GM19025 (cell line): Measurements from ENCODE around the gene LYRM4.
"Not testable (repeated sequence)": the region's sequence is repeated elsewhere in the genome, so short reads cannot be mapped to it uniquely, and the experiment has no call there.

ENCODE experiments used
- ATAC-seq: cut with Tn5 transposase; IDR thresholded peaks from one replicate; pipeline ENCODE4 v1.9.1; 2021; ENCODE audit warnings: mild to moderate bottlenecking, low read depth, moderate library complexity; ENCODE audit not compliant: unreplicated experiment

LYRM4 gene

DNA sequence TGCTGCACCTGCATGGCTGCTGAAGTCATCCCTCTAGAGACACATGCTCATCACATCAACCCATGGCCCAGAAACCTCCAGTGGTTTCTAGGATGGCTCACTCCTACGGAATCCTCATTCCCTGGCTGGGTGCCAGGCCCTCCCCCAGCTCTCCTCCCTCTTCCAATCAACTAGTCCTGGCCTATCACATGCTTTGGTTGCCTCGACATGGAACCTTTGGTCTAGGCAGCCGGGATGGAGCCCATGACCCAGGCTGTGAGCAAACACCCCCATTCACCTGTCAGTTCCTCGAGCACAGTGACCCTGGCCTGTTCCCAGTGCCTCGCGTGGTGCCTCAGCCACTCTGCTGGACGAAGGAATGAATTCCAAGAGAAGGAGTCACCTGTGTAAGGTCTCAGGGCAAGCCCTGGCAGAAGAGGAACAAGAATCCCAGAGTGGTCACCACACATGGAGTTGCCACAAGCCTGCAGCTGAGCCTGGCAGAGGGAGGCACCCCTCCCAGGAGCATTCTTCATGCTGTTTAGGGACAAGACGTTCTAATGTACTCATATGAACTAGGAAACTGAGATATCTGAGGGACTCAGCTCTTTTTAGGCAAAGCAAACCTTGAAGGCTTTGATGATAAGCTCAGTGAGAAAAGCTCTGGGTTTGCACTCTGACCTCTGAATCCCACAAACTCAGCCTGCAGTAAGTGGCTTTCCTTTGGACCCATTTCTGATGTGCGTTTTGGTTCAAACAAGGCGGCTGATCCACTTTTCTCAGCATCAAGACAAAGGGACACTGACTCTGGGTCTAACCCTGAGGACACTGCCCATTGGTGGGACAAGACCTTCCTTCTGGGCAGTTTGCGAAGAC is 135.4 kb downstream of the LYRM4 start:
- ATAC-seq = no peak

DNA sequence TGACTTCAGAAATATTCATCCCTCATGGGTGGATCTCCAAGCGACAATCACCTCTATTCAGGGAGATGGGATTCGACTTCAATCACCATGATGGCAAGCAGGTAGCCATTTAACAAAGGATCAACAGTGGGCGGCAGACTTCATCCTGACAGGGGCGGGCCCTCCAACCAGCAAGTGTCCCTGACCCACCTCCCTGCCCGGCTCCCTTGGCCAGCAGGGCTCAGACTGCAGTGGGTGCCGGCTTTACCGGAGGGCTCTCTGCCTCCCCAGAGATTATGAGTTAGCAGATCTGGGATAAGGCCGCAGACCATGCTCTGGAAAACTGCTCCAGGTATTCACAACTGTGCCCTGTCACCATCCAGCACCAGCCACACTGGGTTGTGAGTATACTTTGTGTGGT is 136.2 kb downstream of the LYRM4 start:
- ATAC-seq = no peak

DNA sequence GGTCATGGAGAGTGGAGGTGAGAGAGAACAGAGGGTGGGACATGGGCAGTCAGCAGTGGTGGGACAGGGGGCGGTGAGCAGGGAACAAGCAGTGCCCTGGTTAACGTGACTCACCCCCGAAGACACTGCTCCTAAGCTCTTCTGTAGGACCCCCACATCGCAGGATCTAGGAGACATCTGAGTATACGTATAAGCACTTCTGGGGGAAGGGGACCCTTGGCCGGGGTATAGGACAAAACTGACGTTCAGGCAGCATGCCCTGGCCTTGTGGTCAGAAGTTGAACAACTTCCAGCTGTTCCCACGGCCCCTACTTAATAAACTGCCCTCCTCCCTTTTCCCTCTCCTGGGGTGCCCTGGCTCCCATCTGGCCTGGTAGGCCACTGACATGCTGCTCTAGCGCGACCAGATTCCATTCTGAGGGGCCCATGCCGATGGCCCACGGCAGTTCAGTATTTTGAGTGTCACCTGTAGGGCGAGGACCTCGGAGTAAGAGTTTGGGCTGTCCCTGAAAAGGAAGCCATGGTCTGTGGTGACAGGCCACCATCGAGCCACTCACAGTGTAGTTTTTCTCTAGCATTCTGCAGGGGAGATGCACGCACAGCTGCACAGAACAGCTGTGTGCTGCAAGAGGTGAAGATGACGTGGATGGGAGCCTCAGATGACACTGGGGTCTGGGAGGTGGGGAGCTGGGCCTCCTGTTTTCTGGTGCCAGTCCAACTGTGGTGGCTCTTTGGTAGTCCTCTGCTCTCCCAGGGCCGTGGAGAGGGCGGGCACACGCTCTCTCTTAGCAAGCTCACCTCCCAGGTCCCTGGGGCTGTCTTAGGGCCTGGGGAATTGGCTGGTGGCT is 137.2 kb downstream of the LYRM4 start:
- no peak for ATAC-seq

DNA sequence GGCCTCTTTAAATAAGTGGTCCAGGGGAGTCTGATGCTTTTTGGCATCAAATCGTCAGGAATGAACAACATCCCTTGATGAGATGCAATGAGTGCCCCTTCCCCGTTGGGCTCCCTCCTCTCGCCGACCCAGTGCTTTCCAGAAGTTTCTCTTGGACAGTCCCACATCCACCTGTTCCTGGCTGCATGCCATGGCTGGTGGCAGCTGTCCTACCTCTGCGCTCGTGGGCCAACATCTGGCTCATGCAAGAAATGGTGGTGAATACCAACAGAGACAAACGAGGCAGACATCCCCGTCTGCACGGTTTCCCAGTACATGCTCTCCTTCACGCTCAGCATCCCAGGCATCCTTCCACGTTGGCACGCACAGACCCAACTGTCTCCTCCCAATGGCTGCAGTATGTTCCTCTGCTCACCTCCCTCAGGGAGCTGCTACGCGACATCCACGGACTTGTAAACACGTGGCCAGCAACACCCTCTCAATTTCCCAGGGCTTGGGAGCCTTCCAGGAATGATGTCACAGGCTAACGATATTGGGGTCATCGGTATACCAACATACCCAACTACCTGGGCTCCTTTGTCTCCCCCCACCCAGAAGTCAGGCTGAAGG is 138.1 kb downstream of the LYRM4 start:
- ATAC-seq = no peak

DNA sequence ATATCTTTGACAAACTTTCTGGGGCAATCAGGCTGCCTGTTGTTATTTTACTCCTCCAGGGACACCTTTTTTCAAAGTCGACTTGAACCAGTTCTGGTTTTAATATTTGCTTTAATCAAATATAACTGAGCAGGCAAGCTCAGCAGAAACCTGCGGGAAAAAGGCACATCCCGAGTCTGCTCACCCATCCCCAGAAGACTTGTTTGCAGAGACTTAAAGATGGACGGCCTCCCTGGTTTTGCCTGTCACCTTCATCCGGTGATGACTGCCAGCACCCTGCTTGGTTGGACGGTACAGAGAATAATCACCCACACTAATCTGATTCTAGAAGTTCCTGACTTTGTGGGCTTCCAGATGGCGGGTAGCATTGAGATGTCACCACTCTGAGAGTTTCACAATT is 138.8 kb downstream of the LYRM4 start:
- no peak for ATAC-seq

DNA sequence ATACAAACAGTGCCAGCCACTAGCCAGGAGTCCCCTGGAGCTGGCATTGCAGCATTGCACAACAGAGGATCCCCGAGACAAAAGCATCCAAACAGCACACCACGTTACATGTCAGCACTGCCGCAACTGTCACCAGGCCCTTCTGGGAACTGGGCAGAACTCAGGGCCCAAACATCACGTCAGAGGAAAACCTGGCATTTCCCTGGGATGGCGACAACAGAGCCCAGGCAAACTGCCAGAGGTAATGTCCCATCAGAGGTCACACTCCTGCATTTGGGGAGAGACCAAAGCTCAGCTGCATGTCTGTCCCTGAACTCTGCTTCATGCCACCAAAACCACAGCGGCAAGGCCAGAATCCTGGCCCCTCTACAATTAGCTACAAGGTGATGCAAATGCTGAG is 139.3 kb downstream of the LYRM4 start:
- ATAC-seq = no peak

DNA sequence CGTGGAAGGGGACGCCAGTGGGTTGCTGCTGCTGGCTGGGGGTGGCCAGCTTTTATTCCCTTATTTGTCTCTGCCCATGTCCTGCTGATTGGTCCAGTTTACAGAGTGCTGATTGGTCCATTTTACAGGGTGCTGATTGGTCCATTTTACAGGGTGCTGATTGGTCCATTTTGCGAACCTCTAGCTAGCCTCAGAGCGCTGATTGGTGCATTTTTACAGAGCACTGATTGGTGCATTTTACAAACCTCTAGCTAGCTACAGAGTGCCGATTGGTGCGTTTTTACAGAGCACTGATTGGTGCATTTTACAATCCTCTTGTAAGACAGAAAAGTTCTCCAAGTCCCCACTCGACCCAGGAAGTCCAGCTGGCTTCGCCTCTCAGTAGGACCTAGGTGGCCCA is 140.2 kb downstream of the LYRM4 start:
- not testable (repeated sequence) for ATAC-seq

DNA sequence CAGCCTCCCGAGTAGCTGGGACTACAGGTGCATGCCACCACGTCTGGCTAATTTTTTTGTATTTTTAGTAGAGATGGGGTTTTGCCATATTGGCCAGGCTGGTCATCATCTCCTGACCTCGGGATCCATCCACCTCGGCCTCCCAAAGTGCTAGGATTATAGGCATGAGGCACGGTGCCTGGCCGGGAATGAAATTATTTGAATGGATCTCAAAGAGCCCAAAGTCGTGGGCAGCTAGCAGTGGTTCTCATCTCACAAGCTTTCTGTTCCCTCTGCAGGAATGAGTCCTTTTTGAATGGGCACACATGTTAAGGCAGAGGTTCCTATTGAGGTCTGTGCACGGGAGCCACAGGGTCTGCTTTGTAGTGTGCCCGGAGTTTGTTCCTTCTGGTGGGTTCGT is 140.7 kb downstream of the LYRM4 start:
- ATAC-seq = no peak

DNA sequence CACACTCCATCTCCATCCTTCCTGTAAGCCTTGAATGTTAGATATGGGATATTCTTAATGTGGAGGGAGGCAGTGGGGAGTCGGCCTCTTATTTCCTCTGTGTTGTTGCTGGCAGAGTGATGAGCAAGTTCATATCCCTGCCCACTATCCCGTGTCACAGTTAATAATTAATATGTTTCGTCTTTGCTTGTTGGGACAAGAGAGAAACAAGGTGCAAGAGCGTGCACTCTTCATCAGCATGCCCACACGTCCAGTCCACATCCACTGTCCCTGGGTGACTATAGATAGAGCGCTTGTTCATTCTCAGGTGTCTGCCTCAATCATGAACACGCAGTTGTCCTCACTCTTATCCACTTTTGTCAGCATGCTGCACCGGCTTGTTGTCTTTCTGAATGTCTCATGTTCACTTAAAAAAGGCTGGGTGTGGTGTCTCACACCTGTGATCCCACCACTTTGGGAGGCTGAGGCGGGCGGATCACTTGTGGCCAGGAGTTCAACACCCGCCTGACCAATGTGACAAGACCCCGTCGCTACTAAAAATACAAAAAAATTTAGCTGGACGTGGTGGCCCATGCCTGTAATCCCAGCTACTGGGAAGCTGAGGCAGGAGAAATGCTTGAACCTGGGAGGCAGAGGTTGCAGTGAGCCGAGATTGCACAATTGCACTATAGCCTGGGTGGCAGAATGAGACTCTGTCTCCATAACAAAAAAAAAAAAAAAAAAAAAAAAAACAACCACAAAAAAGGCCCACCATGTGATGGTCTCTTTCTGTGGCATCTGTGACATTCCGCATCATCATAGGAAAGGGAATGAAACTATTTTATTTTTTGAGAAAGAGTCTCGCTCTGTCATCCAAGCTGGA is 141.4 kb downstream of the LYRM4 start:
- ATAC-seq = no peak

DNA sequence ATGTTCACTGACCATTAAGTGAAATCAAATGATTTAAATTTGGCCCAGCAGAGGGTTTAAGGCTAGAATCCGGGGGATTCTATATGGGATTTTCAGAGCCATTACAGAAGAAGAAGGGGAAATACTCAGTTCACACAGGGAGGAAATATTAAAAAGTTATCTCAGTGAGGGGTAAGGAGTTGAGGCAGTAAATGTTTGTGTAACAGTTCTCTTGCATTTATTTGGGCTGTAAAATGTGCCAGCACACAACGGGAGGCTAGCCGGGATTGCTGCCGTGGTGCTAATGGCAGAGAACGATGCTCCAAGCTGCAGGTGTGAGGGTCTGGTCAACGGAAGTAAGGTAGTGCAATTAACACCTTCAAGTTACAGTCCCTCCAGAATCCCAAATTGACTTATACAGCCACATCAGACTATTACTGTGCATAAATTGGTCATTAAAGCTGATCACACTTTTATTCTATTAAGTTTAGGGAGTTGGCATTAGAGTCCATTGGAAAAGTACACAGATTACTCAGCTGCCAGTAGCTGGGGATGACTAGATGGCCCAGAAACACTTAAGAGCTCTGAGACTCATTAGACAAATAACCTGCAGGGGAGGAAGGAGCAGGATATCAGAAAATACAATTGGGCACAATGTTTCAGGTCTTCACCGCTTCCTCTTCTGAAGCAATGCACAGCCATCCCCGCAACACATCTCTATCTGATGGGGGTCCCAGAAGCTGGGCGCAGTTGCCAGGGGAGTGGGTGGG is 144.3 kb downstream of the LYRM4 start:
- no peak for ATAC-seq

DNA sequence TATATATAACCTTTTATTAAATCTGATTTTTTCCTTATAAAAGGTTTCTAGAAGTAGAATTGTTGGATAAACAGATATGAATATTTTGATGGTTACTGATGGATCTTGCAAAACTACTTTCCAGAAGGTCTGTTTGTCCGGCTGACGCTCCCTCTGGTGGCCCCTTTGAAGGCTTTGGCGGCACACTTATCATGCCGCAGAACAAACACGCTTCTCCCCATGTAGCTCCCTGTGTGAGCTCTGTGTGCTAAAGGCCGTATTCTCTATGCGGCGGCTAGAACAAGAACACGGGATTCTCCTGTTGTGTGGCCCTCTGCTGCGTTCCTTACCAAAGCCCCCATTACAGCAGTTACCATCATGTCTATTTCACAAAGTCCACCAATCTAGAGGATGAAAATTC is 145.6 kb downstream of the LYRM4 start:
- ATAC-seq = no peak

DNA sequence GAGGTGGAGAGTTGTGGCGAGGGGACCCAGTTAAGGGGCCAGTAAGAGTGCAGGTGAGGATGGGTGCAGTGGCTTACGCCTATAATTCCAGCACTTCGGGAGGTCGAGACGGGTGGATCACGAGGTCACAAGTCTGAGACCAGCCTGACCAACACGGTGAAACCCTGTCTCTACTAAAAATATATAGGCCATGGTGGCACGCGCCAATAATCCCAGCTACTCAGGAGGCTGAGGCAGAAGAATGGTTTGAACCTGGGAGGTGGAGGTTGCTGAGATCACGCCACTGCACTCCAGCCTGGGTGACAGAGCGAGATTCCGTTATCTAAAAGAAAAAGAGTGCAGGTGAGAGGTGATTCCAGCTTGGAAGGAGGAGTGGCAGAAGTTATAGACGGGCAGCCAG is 147.7 kb downstream of the LYRM4 start:
- no peak for ATAC-seq

DNA sequence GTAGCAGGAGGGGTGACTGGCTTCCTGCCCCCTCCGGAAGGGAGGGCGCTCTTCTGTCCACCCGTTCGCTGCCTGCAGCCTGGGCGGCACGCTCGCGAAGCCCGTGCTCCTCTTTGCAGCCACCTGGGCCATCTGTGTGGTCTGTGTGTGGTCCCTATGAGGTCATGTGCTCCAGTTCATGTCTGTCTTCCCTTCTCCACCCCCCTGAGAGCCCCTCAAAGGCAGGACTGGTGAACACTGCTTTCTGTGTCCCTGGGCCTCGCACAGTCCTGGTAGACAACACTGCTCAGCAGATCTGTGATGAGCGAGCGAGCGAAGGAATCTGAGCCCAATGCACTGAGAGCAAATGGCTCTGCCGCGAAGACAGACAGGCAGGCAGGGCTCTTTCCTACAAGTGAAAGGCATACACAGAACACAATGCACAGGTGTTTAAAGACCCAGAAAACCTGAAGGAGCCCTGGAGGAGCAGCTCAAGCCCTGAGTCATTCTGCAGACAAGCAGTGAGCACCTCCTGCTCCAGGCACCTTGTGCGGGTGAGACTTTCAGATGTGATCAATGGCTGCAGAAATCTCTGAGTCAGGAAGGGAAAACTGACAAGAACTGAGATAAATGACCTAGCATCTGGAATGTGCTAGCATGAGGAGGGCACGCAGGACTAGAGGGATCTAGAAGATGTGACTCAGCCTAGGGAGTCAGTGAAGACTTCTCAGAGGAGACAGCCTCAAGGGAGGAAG is 148.5 kb downstream of the LYRM4 start:
- no peak for ATAC-seq

DNA sequence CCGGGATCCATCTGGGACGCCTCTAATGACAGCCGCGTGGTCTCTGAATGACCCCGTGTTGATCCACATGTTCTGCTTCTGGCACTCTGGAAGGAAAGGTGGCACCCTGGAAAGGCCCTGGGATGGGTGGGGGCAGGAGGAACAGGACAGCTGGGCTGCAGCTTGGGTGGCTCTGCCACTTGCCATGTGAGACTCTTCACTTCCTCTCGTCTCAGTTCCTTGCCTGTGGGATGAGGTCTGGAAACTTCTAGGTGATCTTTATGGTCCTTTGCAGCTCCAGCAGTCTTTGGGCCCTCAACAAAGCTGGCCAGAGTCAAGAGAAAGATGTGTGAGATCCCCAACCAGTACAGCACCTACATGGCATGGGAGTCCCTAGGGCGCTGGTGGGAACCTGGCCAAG is 149.1 kb downstream of the LYRM4 start:
- ATAC-seq = no peak

DNA sequence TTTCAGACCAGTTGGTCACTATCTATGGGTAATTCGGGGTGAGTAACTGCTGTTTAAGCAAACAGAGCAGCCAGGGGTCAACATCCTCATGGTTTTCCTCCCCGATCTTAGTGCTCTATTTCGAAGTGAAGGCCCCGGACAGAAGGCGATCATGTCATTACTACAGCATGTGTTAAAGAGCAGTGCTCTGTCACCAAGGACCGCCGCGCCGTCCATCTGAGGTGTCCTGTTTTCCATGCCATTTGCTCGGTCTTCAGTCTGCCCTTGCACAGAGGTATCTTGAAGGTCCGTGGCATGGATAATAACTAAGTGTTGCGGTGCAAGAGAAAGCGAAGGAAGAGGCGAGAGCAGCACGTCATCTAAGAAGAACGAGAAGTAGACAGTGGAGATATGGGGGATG is 150.5 kb downstream of the LYRM4 start:
- no peak for ATAC-seq

DNA sequence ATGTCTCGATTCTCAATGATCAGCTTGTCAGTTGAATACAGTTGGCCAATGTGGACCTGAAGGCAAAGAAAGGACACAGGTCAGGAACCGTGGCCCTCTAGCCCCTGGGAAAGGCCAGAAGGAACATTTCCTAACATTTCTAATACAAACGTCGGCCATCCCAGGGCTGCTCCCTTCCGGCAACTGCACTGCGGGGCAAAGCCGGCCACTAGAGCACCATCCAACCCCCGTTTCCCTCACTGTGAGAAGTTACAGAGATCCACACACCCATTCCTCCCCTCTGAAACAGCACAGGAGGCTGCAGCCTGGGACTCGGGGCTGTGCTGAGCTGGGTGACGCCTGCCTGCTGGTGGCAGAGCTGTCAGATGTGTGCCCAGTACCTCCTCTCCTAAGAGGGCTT is 151.3 kb downstream of the LYRM4 start:
- ATAC-seq = no peak

DNA sequence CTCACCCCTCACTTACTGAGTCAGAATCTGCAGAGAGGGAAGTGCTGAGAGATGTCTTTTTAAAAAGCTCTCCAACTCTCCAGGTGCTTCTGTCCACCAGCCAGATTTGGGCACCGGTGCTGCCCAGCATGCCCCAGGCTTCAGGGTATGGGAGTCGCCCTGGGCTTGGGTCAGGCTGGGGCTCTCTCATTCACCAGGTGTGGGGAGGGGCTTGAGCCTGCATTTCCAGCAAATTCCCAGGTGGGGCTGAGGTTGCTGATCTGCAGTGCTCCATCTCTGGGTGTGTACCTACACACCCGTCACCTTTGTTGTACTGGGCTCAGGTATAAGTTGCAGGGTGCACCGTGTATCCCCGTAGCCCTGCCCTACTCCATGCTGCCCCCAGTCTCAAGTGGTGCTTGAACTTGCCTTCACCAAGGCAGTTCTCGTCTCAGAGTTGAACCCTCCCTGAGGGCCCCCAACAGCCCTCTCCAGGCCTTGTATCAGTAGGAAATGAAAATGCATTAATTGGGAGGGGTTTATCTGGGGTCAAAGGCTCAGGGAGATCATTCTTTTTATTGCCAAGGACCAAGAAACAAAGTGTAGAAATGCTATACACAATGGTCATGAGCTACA is 152.1 kb downstream of the LYRM4 start:
- no peak for ATAC-seq

DNA sequence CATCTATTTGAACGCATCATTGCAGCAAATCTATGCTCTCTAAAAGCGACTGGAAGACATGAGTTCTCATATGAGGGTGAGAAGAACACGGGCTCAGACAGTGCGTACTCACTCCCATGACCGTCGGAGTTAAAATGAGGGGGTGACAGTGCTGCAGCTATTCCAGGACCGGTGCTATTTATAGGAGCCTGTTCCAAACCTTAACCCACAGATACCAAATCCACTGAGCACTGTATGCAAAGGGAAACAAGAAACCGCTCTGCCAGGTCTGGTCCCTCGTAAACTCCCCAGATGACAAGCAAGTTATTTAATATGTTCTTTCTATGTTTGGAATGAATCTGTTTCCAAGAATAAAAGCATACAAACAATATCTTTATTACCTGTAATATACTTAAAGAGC is 152.7 kb downstream of the LYRM4 start:
- ATAC-seq = no peak

DNA sequence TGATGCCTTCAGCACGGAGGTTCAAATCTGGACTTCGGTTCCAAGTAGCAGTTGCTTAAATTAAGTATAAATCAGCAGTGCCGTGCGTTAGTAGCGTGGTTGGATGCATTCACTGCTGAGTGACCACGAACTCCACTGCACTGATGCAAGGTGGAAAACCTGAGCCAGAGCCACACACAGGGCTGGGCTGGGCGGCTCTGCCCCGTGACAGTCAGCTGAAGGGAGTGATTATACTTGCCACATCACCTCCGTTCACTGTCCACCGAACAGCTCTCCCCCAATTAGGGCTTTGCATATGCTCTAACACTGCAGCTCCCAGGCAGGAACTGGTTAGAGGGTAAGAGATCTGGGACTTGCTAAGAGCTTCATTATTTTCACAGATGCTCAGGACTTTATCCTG is 153.4 kb downstream of the LYRM4 start:
- ATAC-seq = no peak
